Vagina (tissue), 2 donors: ENCODE measurements around the gene PCK1.

Experiments used
- CTCF ChIP-seq, 3 experiments: fragments of 450-650 bp in 2 of 3; fragments of 200-600 bp in 1 of 3; sonication (generic) in 1 of 3; IDR thresholded peaks; one replicate each; pipeline ENCODE4 v1.5.1; 2017 to 2019; ENCODE audit warnings: antibody characterized with exemption in 3 of 3, mild to moderate bottlenecking in 2 of 3, moderate library complexity in 2 of 3
- POLR2A ChIP-seq, 2 donors: fragments of 450-650 bp; IDR thresholded peaks; one replicate each; pipeline ENCODE4 v1.6.1; 2017; ENCODE audit warnings: antibody characterized with exemption in 2 of 2, mild to moderate bottlenecking in 2 of 2, moderate library complexity in 2 of 2
- POLR2AphosphoS5 ChIP-seq, 2 donors: sonication (generic); formaldehyde crosslinking; IDR thresholded peaks; one replicate each; pipeline ENCODE4 v1.9.0; 2017; ENCODE audit warnings: antibody characterized with exemption in 2 of 2, mild to moderate bottlenecking in 2 of 2, low read depth in 1 of 2; ENCODE audit not compliant: insufficient read depth in 1 of 2

- TF ChIP-seq CTCF (IDR thresholded peaks at IDR 0.05) = no peak
- TF ChIP-seq POLR2AphosphoS5 (IDR thresholded peaks at IDR 0.05; ENCODE audit: insufficient read depth in 1 of 2, low read depth in 1 of 2) = no peak
- TF ChIP-seq POLR2A (IDR thresholded peaks at IDR 0.05) = no peak
Observed at GRCh38 chr20:57617079-57617795, 56.3 kb downstream of the PCK1 start.
